Measurements from ENCODE around the gene TAL1.
A peak's percentile ranks its signal among the peaks of the same experiment; 100 is the strongest.

Gene TAL1

GRCh38 chr1:47228644-47229030 lies 3.4 kb downstream of the TAL1 start:
- H3K27ac ChIP-seq = no peak overlapping the region
- TF ChIP-seq CTCF (conservative IDR thresholded peaks at IDR 0.05) = no peak

- no peak overlapping the region for H3K27ac ChIP-seq
- TF ChIP-seq CTCF (conservative IDR thresholded peaks at IDR 0.05) = no peak
Measured at GRCh38 chr1:47227341-47228232, 4.4 kb downstream of the TAL1 start.

- no peak for TF ChIP-seq CTCF (conservative IDR thresholded peaks at IDR 0.05)
- no peak overlapping the region for H3K27ac ChIP-seq
Measured at GRCh38 chr1:47226839-47227215, 5.2 kb downstream of the TAL1 start.

- TF ChIP-seq CTCF (conservative IDR thresholded peaks at IDR 0.05) = no peak
- no peak overlapping the region for H3K27ac ChIP-seq
Measured at GRCh38 chr1:47226121-47226838, 5.7 kb downstream of the TAL1 start.

GRCh38 chr1:47225430-47226100 lies 6.5 kb downstream of the TAL1 start:
- no peak for TF ChIP-seq CTCF (conservative IDR thresholded peaks at IDR 0.05)
- peak overlapping the region; percentile 35; the same call in 1 of the 2 replicates for H3K27ac ChIP-seq

GRCh38 chr1:47224676-47225399 lies 7.2 kb downstream of the TAL1 start:
- peak overlapping the region; percentile 35; the same call in 1 of the 2 replicates for H3K27ac ChIP-seq
- TF ChIP-seq CTCF (conservative IDR thresholded peaks at IDR 0.05) = no peak
